Skeletal muscle tissue (tissue), 4 donors: Measurements from ENCODE around the gene SDCCAG8. TPM values are rescaled to one million over a fixed set of nuclear protein-coding genes. Genes with fewer than 3 reads are reported as not detected.

ENCODE experiments used
- H3K27ac ChIP-seq: one replicate; pipeline ENCODE4 v1.7.0; 2013; ENCODE audit warnings: mild to moderate bottlenecking, low read depth, low read length, inconsistent platforms
- H3K27me3 ChIP-seq, 3 donors: one replicate each; pipeline ENCODE4 v1.7.0; 2013; ENCODE audit warnings: low read length in 3 of 3; ENCODE audit not compliant: control insufficient read depth in 3 of 3, insufficient read depth in 3 of 3
- H3K36me3 ChIP-seq, 3 donors: one replicate each; pipeline ENCODE4 v1.7.0; 2013; ENCODE audit warnings: low read length in 3 of 3; ENCODE audit not compliant: control insufficient read depth in 3 of 3, insufficient read depth in 3 of 3
- H3K4me1 ChIP-seq, 3 donors: one replicate each; pipeline ENCODE4 v1.7.0; 2013; ENCODE audit warnings: low read length in 3 of 3, mild to moderate bottlenecking in 3 of 3; ENCODE audit not compliant: control insufficient read depth in 3 of 3, insufficient read depth in 3 of 3
- H3K4me3 ChIP-seq, 3 donors: one replicate each; pipeline ENCODE4 v1.7.0; 2013; ENCODE audit warnings: low read length in 3 of 3
- H3K9ac ChIP-seq, 3 donors: one replicate each; pipeline ENCODE4 v1.7.0; 2013; ENCODE audit warnings: low read length in 3 of 3, mild to moderate bottlenecking in 3 of 3, moderate library complexity in 2 of 3, low read depth in 1 of 3
- H3K9me3 ChIP-seq, 3 donors: one replicate each; pipeline ENCODE4 v1.7.0; 2013; ENCODE audit warnings: low read length in 3 of 3; ENCODE audit not compliant: control insufficient read depth in 3 of 3
- total RNA-seq: library from RNA; depleted of rRNA; stranded (reverse); fragments of >200 nt; gene quantifications from one replicate; pipeline ENCODE4 v1.2.3, GENCODE V29; 2014
- donor health status: Osteomylitis.

SDCCAG8 gene
- total RNA-seq, 1 donor from 2014 or later: 71.5 TPM

- Histone ChIP-seq H3K27ac (no peak overlapping the region), H3K9me3 (no peaks in the 10 kb centered on the region), H3K9ac (no peak overlapping the region), H3K4me1 (peaks cover 6 to 12% (median 8%) of the 10 kb centered on the region in 3 donors), H3K4me3 (no peak overlapping the region), H3K27me3 (no peaks in the 10 kb centered on the region), H3K36me3 (peaks cover 0 to 5% (median 2%) of the 10 kb centered on the region in 3 donors)
These were observed 135.5 kb downstream of the SDCCAG8 start for GRCh38 chr1:243391355-243391754.

- Histone ChIP-seq H3K9ac (no peak overlapping the region), H3K4me3 (peak overlapping the region in 1 of 3 donors; percentile 4), H3K27me3 (no peaks in the 10 kb centered on the region), H3K4me1 (peaks cover 14 to 19% (median 15%) of the 10 kb centered on the region in 3 donors), H3K27ac (no peak overlapping the region), H3K36me3 (peaks cover 0 to 5% (median 2%) of the 10 kb centered on the region in 3 donors), H3K9me3 (no peaks in the 10 kb centered on the region)
These were observed 137.3 kb downstream of the SDCCAG8 start for GRCh38 chr1:243393096-243393495.

DNA sequence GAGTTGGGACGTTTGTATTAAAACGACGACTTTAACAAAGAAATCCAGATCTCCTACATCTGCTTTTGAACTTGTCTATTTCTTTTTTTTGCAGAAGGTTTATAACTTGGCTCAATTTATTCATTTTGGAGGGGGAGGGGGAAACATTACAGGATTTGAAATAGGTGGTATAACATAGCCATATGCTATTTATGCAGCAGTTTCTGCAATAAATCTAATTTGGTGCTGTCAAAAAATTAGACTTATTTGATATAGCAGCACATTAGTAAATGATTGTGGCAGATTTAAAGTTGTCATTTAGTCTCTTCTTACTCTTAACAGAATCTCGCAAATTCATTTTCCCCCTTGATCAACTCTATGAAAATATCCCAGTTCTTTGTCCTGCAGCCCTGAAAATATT lies 138.2 kb downstream of the SDCCAG8 start:
- Histone ChIP-seq H3K27me3 (no peaks in the 10 kb centered on the region), H3K9me3 (no peaks in the 10 kb centered on the region), H3K9ac (no peak overlapping the region), H3K4me3 (no peak overlapping the region), H3K36me3 (peaks cover 0 to 5% (median 2%) of the 10 kb centered on the region in 3 donors), H3K4me1 (peaks cover 14 to 19% (median 15%) of the 10 kb centered on the region in 3 donors), H3K27ac (no peak overlapping the region)

DNA sequence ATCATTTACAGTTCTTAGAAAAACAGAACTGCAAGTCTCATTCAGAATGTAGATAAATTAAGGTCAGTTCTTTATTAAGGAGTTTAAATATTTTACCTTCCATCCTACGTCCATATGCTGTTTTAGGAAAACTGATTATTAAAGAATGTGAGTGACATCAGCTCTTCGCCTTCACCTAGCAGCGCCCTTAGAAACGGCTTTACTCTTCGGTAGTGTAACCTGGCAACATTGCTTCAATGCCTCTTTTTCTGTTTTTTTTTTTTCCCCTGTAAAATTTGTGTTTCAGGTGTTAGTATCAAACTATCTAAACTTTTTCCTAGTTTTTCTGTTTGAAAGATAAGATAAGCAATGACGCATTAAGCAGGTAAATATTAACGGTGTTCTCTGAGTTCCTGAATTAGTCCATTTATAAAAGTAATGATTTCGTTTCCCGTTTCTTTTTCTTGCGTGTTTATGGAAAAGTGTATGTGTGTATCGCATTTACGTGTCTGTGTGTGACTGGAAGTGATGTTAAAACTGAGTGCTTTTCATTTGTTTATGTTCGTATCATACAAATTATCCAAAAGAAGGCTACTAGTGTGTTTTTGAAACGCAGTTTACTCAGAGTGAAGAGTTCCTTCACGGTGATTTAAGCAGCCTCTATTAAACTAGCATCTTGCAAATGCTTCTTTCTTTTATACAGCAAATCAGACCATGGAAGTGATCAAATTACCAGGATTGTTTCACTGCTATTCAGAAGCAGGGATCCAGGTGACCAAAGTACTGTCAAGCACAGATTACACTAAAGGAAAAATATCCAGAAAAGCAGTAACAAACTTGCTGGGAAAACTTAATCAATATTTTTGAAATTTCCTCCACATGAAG lies 139.0 kb downstream of the SDCCAG8 start:
- peak overlapping the region in 1 of 3 donors; percentile 35 for H3K9ac ChIP-seq
- peaks cover 14 to 19% (median 15%) of the 10 kb centered on the region in 3 donors for H3K4me1 ChIP-seq
- H3K36me3 ChIP-seq: peaks cover 0 to 5% (median 2%) of the 10 kb centered on the region in 3 donors
- no peaks in the 10 kb centered on the region for H3K27me3 ChIP-seq
- no peaks in the 10 kb centered on the region for H3K9me3 ChIP-seq
- H3K27ac ChIP-seq: no peak overlapping the region
- no peak overlapping the region for H3K4me3 ChIP-seq

DNA sequence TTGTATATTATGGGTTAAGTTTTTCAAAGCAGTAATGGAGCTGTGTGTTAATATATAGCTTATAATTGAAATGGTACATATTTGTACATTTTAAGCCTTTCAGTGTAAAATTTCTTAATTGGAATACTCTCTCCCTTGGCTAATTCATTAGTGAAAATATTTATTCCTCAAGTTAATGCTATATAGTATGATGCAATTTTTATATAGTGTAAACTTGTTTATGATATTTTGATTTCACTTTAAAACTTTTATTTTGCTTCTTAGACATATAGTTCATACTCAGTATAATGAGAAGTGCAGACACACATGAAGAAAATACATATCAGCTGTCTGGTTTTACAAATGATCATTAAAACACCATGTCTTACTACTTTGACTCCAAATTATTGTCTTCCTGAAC lies 140.6 kb downstream of the SDCCAG8 start:
- Histone ChIP-seq H3K9me3 (no peaks in the 10 kb centered on the region), H3K36me3 (peaks cover 0 to 2% (median 0%) of the 10 kb centered on the region in 3 donors), H3K4me1 (peaks cover 14 to 19% (median 15%) of the 10 kb centered on the region in 3 donors), H3K4me3 (peak overlapping the region in 2 of 3 donors; percentile 15 to 53), H3K9ac (peak overlapping the region in 1 of 3 donors; percentile 34), H3K27ac (peak overlapping the region; percentile 77), H3K27me3 (no peaks in the 10 kb centered on the region)

DNA sequence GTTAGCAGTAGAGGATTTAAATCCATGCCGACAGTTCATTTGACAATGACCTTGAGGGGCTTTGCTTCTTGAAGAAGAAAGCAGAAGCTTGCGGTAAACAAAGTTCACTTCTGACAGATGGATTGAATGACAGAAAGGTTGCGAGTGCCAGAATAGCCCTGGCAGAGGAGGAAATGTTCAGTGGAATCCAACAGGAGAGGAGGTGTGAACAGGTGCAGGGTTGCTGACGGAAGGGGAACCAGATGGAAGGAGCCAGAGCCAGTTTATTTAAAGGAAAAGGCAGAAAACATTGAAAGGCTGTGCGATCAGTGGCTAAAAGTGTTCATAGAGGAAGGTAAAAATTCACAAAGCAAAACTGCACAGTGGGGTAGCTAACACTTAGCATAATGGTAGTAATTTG lies 141.0 kb downstream of the SDCCAG8 start:
- peaks cover 14 to 19% (median 15%) of the 10 kb centered on the region in 3 donors for H3K4me1 ChIP-seq
- peak overlapping the region in 2 of 3 donors; percentile 34 to 59 for H3K9ac ChIP-seq
- peak overlapping the region; percentile 15 to 53 (median 28) for H3K4me3 ChIP-seq
- no peaks in the 10 kb centered on the region for H3K27me3 ChIP-seq
- no peaks in the 10 kb centered on the region for H3K9me3 ChIP-seq
- H3K36me3 ChIP-seq: peaks cover 0 to 2% (median 0%) of the 10 kb centered on the region in 3 donors
- peak overlapping the region; percentile 77 for H3K27ac ChIP-seq

DNA sequence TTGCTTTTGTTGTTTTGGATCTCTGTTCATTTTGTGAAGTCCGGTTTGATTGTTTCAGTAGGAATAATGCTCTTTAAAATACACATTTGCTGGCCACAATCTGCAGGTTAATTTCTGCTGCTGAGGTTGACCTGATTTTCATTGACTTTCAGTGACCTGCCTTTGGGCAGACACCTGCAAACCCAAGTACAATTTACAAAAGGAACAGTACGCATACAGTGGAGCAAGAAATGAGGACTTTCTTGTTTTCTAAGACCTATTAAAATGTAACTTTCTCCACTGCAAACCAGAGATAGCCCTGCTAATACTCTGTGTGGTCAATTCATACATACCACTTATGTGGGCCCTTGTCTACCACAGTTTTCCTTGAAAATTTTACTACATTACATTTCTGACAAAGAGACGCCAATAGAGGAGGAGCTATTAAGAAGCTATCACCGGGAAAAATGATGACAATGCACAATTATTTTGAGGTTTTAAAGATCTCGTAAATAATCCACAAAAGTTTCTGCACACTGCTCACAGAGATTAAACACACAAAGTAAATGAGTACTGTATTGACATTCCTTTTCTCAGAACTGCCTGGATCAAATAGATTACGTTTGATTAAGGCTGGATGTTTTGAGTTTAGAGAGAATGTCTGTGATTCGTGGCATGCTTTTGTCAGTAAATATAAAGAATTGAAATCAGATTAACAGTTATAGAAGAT lies 141.9 kb downstream of the SDCCAG8 start:
- Histone ChIP-seq H3K36me3 (peaks cover 0 to 2% (median 0%) of the 10 kb centered on the region in 3 donors), H3K4me1 (peaks cover 14 to 18% (median 15%) of the 10 kb centered on the region in 3 donors), H3K9ac (no peak overlapping the region), H3K27ac (no peak overlapping the region), H3K9me3 (no peaks in the 10 kb centered on the region), H3K27me3 (no peaks in the 10 kb centered on the region), H3K4me3 (no peak overlapping the region)

GRCh38 chr1:243399561-243400155 lies 143.8 kb downstream of the SDCCAG8 start:
- Histone ChIP-seq H3K9me3 (no peaks in the 10 kb centered on the region), H3K36me3 (peaks cover 0 to 2% (median 0%) of the 10 kb centered on the region in 3 donors), H3K9ac (no peak overlapping the region), H3K4me3 (no peak overlapping the region), H3K27me3 (no peaks in the 10 kb centered on the region), H3K4me1 (peaks cover 8 to 13% (median 10%) of the 10 kb centered on the region in 3 donors), H3K27ac (no peak overlapping the region)

DNA sequence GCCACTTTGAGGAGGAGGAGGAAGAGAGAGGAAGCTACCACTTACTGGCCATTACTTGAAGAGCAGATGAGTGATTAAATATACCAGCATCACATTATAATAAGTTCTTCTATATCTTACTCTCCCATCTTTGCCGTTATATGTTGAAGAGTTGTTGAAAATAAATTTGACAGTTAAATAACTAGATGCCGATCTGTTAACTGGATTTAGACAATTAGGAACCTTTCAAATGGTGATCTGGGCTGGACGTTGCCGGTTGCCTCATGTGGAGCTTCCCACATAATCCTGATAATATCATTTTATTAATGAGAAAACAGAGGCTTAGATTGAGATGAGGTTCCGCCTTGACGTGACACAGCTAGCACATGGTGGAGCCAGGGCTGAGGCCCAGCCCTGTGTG lies 147.0 kb downstream of the SDCCAG8 start:
- Histone ChIP-seq H3K36me3 (no peaks in the 10 kb centered on the region), H3K9ac (no peak overlapping the region), H3K27ac (no peak overlapping the region), H3K4me3 (no peak overlapping the region), H3K27me3 (no peaks in the 10 kb centered on the region), H3K9me3 (no peaks in the 10 kb centered on the region), H3K4me1 (peaks cover 1 to 2% (median 1%) of the 10 kb centered on the region in 3 donors)
